Activated naive CD8-positive, alpha-beta T cell treated with anti-CD3 and anti-CD28 coated beads for 36 hours (primary cell): ENCODE measurements around the gene PLCL2. TPM values are rescaled to one million over a fixed set of nuclear protein-coding genes. Genes with fewer than 3 reads are reported as not detected.

Experiments used
- DNase-seq: peaks from one replicate; pipeline ENCODE4 v3.0.0; 2021
- H3K27ac Mint-ChIP-seq: one replicate; pipeline ENCODE4 v1.8.0; 2022; ENCODE audit warnings: mild to moderate bottlenecking, moderate library complexity, mixed read lengths
- H3K27me3 Mint-ChIP-seq: one replicate; pipeline ENCODE4 v1.8.0; 2022; ENCODE audit warnings: mild to moderate bottlenecking, mixed read lengths
- H3K36me3 Mint-ChIP-seq: one replicate; pipeline ENCODE4 v1.8.0; 2021; ENCODE audit warnings: mild to moderate bottlenecking, mixed read lengths
- H3K4me1 Mint-ChIP-seq: one replicate; pipeline ENCODE4 v1.8.0; 2021; ENCODE audit warnings: mixed read lengths
- H3K4me3 Mint-ChIP-seq: one replicate; pipeline ENCODE4 v1.8.0; 2022; ENCODE audit warnings: mild to moderate bottlenecking, moderate library complexity, mixed read lengths
- H3K9me3 Mint-ChIP-seq: one replicate; pipeline ENCODE4 v1.8.0; 2022; ENCODE audit warnings: mixed read lengths
- total RNA-seq, 2 experiments: library from RNA; stranded (reverse); gene quantifications; one replicate each; pipeline ENCODE4 v1.2.3, GENCODE V29; 2021

Gene PLCL2
- total RNA-seq, 2 experiments from 2014 or later = 19.1 to 19.6 TPM

- peaks cover 59% of the 10 kb centered on the region for H3K4me1 Mint-ChIP-seq
- peaks cover 11% of the 10 kb centered on the region for H3K36me3 Mint-ChIP-seq
- H3K4me3 Mint-ChIP-seq = no peak overlapping the region
- no peaks in the 10 kb centered on the region for H3K9me3 Mint-ChIP-seq
- H3K27me3 Mint-ChIP-seq = no peaks in the 10 kb centered on the region
- no peak for DNase-seq
- peak overlapping the region; percentile 59 for H3K27ac Mint-ChIP-seq
Measured at GRCh38 chr3:17033516-17034168, 148.9 kb downstream of the PLCL2 start.

GRCh38 chr3:17035033-17035432 is 150.3 kb downstream of the PLCL2 start:
- Mint-ChIP-seq H3K27me3 (no peaks in the 10 kb centered on the region), H3K9me3 (no peaks in the 10 kb centered on the region), H3K4me1 (peaks cover 61% of the 10 kb centered on the region), H3K36me3 (peaks cover 9% of the 10 kb centered on the region), H3K4me3 (no peak overlapping the region), H3K27ac (no peak overlapping the region)
- no peak for DNase-seq

- Mint-ChIP-seq H3K9me3 (no peaks in the 10 kb centered on the region), H3K4me1 (peaks cover 55% of the 10 kb centered on the region), H3K27ac (no peak overlapping the region), H3K27me3 (no peaks in the 10 kb centered on the region), H3K36me3 (peaks cover 9% of the 10 kb centered on the region), H3K4me3 (no peak overlapping the region)
- DNase-seq = no peak
Measured at GRCh38 chr3:17035966-17036365, 151.2 kb downstream of the PLCL2 start.

GRCh38 chr3:17038141-17038540 is 153.4 kb downstream of the PLCL2 start:
- no peaks in the 10 kb centered on the region for H3K27me3 Mint-ChIP-seq
- H3K27ac Mint-ChIP-seq = no peak overlapping the region
- H3K4me3 Mint-ChIP-seq = no peak overlapping the region
- peaks cover 40% of the 10 kb centered on the region for H3K4me1 Mint-ChIP-seq
- peaks cover 12% of the 10 kb centered on the region for H3K36me3 Mint-ChIP-seq
- no peaks in the 10 kb centered on the region for H3K9me3 Mint-ChIP-seq
- DNase-seq = no peak

GRCh38 chr3:17038900-17039553 is 154.3 kb downstream of the PLCL2 start:
- Mint-ChIP-seq H3K4me3 (no peak overlapping the region), H3K36me3 (peaks cover 16% of the 10 kb centered on the region), H3K4me1 (peaks cover 35% of the 10 kb centered on the region), H3K9me3 (no peaks in the 10 kb centered on the region), H3K27me3 (no peaks in the 10 kb centered on the region), H3K27ac (no peak overlapping the region)
- DNase-seq = no peak

GRCh38 chr3:17039594-17039993 is 154.8 kb downstream of the PLCL2 start:
- no peak overlapping the region for H3K4me3 Mint-ChIP-seq
- peak overlapping the region; percentile 35 for H3K27ac Mint-ChIP-seq
- no peaks in the 10 kb centered on the region for H3K27me3 Mint-ChIP-seq
- H3K9me3 Mint-ChIP-seq = no peaks in the 10 kb centered on the region
- peaks cover 34% of the 10 kb centered on the region for H3K4me1 Mint-ChIP-seq
- no peak for DNase-seq
- H3K36me3 Mint-ChIP-seq = peaks cover 16% of the 10 kb centered on the region

GRCh38 chr3:17040322-17040989 is 155.7 kb downstream of the PLCL2 start:
- peaks cover 35% of the 10 kb centered on the region for H3K4me1 Mint-ChIP-seq
- H3K4me3 Mint-ChIP-seq = no peak overlapping the region
- H3K36me3 Mint-ChIP-seq = peaks cover 20% of the 10 kb centered on the region
- H3K27me3 Mint-ChIP-seq = no peaks in the 10 kb centered on the region
- DNase-seq = no peak
- H3K9me3 Mint-ChIP-seq = no peaks in the 10 kb centered on the region
- no peak overlapping the region for H3K27ac Mint-ChIP-seq

- no peak for DNase-seq
- Mint-ChIP-seq H3K36me3 (peaks cover 25% of the 10 kb centered on the region), H3K4me1 (peaks cover 40% of the 10 kb centered on the region), H3K27ac (no peak overlapping the region), H3K9me3 (no peaks in the 10 kb centered on the region), H3K4me3 (no peak overlapping the region), H3K27me3 (no peaks in the 10 kb centered on the region)
Measured at GRCh38 chr3:17040990-17041377, 156.2 kb downstream of the PLCL2 start.

GRCh38 chr3:17044855-17045254 is 160.1 kb downstream of the PLCL2 start:
- H3K27me3 Mint-ChIP-seq = no peaks in the 10 kb centered on the region
- H3K27ac Mint-ChIP-seq = no peak overlapping the region
- peaks cover 11% of the 10 kb centered on the region for H3K9me3 Mint-ChIP-seq
- DNase-seq = no peak
- peaks cover 25% of the 10 kb centered on the region for H3K4me1 Mint-ChIP-seq
- H3K4me3 Mint-ChIP-seq = no peak overlapping the region
- H3K36me3 Mint-ChIP-seq = peaks cover 57% of the 10 kb centered on the region

GRCh38 chr3:17045705-17046104 is 160.9 kb downstream of the PLCL2 start:
- H3K27ac Mint-ChIP-seq = peak overlapping the region; percentile 1
- no peak for DNase-seq
- no peaks in the 10 kb centered on the region for H3K27me3 Mint-ChIP-seq
- H3K4me1 Mint-ChIP-seq = peaks cover 24% of the 10 kb centered on the region
- H3K36me3 Mint-ChIP-seq = peaks cover 66% of the 10 kb centered on the region
- H3K4me3 Mint-ChIP-seq = no peak overlapping the region
- peaks cover 16% of the 10 kb centered on the region for H3K9me3 Mint-ChIP-seq

GRCh38 chr3:17046623-17047022 is 161.9 kb downstream of the PLCL2 start:
- Mint-ChIP-seq H3K4me3 (no peak overlapping the region), H3K27me3 (no peaks in the 10 kb centered on the region), H3K36me3 (peaks cover 72% of the 10 kb centered on the region), H3K9me3 (peaks cover 18% of the 10 kb centered on the region), H3K4me1 (peaks cover 23% of the 10 kb centered on the region), H3K27ac (no peak overlapping the region)
- no peak for DNase-seq

- H3K27ac Mint-ChIP-seq = no peak overlapping the region
- DNase-seq = no peak
- H3K4me1 Mint-ChIP-seq = peaks cover 23% of the 10 kb centered on the region
- H3K9me3 Mint-ChIP-seq = peaks cover 23% of the 10 kb centered on the region
- peaks cover 77% of the 10 kb centered on the region for H3K36me3 Mint-ChIP-seq
- H3K4me3 Mint-ChIP-seq = no peak overlapping the region
- no peaks in the 10 kb centered on the region for H3K27me3 Mint-ChIP-seq
Measured at GRCh38 chr3:17047162-17047561, 162.4 kb downstream of the PLCL2 start.

GRCh38 chr3:17047894-17048293 is 163.1 kb downstream of the PLCL2 start:
- H3K27me3 Mint-ChIP-seq = no peaks in the 10 kb centered on the region
- peaks cover 24% of the 10 kb centered on the region for H3K9me3 Mint-ChIP-seq
- H3K4me3 Mint-ChIP-seq = no peak overlapping the region
- H3K27ac Mint-ChIP-seq = no peak overlapping the region
- H3K4me1 Mint-ChIP-seq = peaks cover 23% of the 10 kb centered on the region
- no peak for DNase-seq
- H3K36me3 Mint-ChIP-seq = peaks cover 80% of the 10 kb centered on the region

- Mint-ChIP-seq H3K27ac (no peak overlapping the region), H3K36me3 (peaks cover 91% of the 10 kb centered on the region), H3K27me3 (no peaks in the 10 kb centered on the region), H3K9me3 (peaks cover 32% of the 10 kb centered on the region), H3K4me1 (peaks cover 23% of the 10 kb centered on the region), H3K4me3 (no peak overlapping the region)
- DNase-seq = no peak
Measured at GRCh38 chr3:17050071-17050470, 165.3 kb downstream of the PLCL2 start.

- DNase-seq = no peak
- peaks cover 90% of the 10 kb centered on the region for H3K36me3 Mint-ChIP-seq
- peaks cover 32% of the 10 kb centered on the region for H3K9me3 Mint-ChIP-seq
- no peak overlapping the region for H3K4me3 Mint-ChIP-seq
- no peaks in the 10 kb centered on the region for H3K27me3 Mint-ChIP-seq
- no peak overlapping the region for H3K27ac Mint-ChIP-seq
- H3K4me1 Mint-ChIP-seq = peaks cover 22% of the 10 kb centered on the region
Measured at GRCh38 chr3:17050506-17050905, 165.8 kb downstream of the PLCL2 start.
